CD4-positive, alpha-beta T cell treated with Interleukin-21 for 1 hour (primary cell): ENCODE data around the gene RPL6.
"Not testable (repeated sequence)": the region's sequence is repeated elsewhere in the genome, so short reads cannot be mapped to it uniquely, and the experiment has no call there.

Experiments
- DNase-seq: peaks from one replicate; pipeline ENCODE4 v3.0.0-alpha.2; 2020

Gene RPL6

DNA sequence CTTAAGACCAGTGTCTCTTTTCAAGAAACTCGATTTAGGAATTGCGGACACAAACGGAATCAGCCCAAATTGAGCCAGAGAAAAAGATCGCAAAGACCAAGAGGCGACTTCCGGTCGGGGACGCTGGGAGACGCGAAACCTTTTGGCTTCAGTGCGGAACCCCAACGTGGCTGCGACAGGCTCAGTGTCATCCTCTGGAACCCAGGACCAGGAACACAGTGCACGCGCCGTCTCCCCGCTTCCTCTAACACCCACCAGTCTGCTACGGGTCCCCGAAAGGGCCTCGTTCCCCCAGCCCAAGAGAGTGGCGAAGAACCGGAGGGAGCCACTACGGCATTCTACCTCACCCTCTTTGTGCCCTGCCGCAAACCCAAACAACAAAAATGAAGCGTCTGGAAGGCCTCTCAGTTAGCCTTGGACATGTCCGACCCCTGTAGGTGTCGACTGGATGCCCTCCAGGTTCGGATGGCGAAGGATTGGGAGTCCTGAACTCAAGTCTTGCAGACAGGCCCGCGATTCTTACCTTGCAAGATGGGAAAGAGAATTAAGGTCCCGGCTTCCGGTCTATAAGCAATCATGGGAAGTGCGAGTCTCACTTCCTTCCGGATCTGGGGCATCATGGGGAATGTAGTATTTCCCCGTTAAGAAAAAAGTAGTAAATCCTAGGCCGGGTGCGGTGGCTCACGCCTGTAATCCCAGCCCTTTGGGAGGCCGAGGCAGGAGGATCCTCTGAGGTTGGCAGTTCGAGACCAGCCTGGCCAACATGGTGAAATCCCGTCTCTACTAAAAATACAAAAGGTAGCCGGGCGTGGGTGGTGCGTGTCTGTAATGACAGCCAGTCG, at the start of gene RPL6:
RPL6 (minus strand) TSS at position 542 of the 842 bp plus-strand sequence. CDS start 949 bp downstream, outside the sequence.
- DNase-seq = peak; percentile 90

DNA sequence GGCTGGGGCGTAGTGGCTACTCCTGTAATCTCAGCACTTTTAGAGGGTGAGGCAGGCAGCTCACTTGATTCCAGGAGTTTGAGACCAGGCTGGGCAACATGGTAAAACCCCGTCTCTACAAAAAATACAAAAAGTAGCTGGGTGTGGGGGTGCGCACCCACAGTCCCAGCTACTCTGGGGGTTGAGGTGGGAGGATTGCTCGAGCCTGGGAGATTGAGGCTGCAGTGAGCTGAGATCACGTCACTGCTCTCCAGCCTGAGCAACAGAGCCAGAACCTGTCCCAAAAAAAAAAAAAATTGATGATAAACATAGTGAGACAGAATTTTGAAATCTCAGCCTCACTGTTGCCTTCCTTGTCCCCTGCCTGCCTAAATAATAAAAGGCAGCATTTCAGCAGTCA, 49.3 kb upstream of the RPL6 start:
- no peak for DNase-seq

DNA sequence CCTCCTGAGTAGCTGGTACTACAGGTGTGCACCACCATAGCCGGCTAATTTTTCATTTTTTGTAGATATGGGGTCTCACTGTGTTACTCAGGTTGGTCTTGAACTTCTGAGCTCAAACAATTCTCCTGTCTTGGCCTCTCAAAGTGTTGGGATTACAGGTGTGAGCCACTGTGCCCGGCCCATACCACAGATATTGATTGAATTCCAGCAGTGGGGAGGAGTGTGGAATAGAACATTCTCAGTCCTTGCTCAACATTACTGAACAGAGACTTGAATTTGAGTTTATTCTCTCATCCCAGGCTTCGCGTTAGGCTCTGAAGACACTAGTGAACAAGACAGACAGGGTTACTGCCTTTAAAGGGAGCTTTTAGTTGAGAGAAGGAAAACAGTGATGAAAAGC, 48.9 kb upstream of the RPL6 start:
- DNase-seq = no peak

DNA sequence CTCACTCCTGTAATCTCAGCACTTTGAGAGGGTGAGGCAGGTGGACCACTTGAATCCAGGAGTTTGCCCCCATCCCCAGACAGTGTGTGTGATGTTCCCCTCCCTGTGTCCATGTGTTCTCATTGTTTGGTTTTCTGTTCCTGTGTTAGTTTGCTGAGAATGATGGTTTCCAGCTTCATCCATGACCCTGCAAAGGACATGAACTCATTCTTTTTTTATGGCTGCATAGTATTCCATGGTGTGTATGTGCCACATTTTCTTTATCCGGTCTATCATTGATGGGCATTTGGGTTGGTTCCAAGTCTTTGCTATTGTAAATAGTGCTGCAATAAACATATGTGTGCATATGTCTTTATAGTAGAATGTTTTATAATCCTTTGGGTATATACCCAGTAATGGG, 47.7 kb upstream of the RPL6 start:
- not testable (repeated sequence) for DNase-seq

DNA sequence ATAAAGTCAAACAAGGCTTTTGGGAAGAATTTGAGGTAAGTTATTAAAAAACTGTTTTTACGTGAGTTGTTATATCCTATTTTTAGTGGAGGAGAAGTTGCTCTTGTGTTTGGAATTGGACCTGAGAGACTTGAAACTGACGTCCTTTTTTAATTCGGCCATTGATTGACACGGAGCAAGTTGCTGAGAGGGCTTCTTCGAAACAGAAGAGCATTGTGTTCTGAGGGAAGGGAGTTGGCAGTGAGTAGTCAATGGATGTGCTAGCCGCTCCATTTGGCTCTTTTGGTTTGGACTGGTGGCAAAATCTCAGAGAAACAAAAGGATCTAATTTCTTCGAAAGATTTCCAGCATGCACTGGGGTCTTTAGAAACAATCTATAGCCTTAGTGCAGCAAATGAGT, 46.6 kb upstream of the RPL6 start:
- DNase-seq = no peak

DNA sequence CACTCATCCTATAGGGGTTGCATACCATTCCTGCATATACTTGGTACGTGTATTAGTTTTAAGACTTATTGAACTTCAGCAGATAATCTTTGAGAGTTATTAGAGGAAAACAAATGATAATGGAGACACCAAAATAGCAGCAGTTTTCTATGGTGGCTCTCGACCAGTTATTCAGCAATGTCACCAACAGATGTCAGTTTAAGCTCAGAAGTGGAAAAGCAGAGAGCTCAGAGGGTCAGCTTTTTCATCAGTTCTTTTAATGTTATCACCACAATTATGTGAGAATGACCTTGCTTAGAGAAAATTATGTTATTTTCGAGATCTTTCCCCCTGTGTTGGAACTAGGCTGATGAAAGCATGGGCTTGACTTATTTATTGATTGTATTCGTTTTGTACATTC, 41.3 kb upstream of the RPL6 start:
- no peak for DNase-seq

DNA sequence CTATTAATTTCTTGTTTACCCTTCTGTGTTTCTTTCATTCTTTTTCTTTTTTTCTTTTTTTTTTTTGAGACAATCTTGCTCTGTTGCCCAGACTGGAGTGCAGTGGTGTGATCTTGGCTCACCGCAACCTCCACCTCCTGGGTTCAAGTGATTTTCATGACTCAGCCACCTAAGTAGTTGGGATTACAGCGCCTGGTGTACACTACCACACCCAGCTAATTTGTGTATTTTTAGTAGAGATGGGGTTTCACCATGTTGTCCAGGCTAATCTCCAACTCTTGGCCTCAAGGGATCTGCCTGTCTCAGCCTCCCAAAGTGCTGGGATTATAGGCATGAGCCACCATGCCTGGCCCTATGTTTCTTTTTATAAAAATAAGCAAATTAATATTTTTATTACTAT, 38.8 kb upstream of the RPL6 start:
- not testable (repeated sequence) for DNase-seq

DNA sequence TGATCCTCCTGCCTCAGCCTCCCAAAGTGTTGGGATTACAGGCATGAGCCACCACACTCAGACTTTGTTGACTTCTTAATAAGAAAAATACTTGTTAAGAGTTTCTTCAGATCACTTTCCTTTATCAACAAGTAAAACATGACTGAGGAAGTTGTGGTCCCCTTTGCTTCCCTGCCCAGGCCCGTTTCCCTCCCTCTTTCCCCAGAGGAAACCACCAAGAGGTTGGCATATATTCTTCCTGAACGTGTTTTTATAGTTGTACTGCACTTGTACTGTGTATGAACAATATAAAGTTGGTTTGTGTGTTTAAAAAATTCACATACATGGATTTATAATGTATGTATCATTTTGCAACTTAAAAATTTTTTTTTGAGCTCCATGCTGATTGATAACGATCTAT, 37.7 kb upstream of the RPL6 start:
- DNase-seq = no peak

DNA sequence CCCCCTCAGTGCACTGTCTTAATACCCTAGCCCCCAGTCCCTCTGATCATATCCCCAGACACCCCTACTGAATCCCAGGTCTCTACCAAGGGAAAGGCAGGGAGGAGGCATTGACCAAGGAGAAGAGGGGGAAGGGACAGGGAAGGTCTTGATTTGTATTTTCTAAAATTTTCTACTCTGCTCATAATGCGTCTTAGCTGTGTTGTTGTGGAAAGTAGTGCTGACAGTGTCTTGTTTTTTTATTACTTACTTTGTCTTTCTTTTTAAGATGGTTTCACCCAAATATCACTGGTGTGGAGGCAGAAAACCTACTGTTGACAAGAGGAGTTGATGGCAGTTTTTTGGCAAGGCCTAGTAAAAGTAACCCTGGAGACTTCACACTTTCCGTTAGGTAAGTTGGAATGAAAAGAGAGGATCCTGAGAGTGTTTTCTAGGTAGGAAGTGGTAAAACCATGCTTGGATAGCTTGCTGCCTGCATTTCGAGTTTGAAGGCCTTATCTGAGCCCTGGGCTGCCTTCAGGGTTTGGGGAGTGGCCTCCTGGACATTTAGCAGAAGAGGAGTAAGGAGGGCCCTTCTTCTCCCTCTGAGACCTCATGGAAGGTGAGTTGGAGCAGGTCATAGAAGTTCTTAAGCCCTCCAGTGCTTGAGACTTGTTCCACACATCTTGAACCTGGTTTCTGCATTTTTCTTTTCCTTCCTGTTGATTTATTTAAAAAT, 36.8 kb upstream of the RPL6 start:
- no peak for DNase-seq

DNA sequence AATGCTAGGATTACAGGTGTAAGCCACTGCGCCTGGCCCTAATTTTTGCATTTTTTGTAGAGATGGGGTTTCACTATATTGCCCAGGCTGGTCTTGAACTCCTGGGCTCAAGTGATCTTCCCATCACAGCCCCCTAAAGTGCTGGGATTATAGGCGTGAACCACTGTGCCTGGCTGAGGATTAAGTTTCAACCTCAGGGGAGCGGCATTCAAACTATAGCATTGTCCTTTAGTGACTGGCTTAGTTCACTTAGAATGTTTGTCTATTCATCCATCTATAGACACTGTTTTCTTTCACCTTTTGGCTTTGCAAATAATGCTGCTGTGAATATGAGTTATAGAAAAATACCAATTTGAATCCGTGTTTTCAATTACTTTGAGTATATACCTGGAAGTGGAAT, 34.5 kb upstream of the RPL6 start:
- DNase-seq = no peak

DNA sequence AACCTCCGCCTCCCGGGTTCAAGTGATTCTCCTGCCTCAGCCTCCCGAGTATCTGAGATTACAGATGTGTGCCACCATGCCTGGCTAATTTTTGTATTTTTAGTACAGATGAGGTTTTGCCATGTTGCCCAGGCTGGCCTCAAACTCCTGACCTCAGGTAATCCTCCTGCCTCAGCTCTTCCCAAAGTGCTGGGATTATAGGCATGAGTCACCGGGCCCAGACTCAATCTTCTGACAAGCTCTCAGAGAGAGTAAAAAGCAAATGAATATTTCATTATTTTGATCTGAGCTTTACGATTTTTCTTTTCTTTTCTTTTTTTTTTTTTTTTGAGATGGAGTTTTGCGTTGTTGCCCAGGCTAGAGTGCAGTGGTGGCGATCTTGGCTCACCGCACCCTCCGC, 31.2 kb upstream of the RPL6 start:
- DNase-seq = not testable (repeated sequence)

DNA sequence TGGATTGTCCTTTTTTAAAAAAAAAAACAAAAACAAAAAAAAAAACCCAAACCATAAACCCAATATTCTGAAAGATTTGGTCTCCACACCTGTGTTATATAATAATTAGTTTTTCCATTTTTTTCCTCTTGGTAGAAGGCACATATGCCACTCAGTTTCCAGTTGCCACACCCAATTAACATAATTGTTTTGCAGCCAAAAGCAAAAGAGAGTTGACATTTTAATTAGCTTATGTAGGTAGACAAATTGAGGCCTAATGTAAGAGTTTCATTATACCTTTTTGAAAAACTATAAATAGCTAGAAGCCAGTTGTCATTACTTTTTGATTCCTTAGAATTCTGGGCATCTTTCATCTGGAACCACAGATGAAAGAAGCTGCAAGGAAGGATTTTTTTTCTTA, 30.4 kb upstream of the RPL6 start:
- DNase-seq = no peak

DNA sequence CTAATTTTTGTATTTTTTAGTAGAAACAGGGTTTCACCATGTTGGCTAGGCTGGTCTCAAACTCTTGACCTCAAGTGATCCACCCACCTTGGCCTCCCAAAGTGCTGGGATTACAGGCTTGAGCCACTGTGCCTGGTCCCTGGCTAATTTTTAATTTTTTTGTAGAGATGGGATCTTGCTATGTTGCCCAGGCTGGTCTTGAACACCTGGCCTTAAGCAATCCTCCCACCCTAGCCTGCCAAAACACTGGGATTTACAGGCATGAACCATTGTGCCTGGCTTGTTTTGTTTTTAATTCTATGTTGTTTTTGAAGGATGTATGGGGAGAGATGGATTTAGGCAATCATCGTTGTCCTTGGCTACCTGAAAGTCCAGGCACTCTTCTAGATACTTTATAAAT, 29.2 kb upstream of the RPL6 start:
- not testable (repeated sequence) for DNase-seq

DNA sequence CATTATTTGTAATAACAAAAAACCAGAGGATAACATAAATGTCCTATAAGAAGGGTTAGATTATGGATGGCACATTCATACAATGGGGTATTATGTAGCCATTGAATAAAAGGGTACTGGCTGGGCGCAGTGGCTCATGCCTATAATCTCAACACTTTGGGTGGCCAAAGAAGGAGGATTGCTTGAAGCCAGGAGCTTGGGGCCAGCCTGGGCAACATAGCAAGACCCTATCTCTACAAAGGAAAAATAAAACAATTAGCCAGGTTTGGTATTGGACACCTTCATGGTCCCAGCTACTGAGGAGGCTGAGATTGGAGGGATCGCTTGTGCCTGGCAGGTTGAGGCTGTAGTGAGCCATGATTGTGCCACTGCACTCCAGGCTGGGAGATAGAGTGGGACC, 24.1 kb upstream of the RPL6 start:
- DNase-seq = no peak

DNA sequence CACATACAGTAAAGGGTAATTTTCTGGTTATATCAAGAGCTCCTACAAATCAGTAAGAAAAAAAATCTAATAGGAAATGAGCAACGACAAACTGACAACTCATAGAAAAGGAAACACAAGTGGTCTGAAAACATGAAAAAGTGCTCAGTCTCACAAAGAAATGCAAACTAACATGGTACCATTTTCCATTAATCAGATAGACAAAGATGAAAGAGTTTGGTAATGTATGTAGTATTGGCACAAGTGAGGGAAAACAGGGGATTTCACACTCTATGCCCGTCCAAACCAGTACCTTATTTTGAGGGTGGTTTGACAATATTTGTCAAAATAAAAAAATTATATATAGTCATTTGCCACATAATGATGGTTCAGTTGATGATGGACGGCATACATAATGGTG, 22.6 kb upstream of the RPL6 start:
- no peak for DNase-seq

DNA sequence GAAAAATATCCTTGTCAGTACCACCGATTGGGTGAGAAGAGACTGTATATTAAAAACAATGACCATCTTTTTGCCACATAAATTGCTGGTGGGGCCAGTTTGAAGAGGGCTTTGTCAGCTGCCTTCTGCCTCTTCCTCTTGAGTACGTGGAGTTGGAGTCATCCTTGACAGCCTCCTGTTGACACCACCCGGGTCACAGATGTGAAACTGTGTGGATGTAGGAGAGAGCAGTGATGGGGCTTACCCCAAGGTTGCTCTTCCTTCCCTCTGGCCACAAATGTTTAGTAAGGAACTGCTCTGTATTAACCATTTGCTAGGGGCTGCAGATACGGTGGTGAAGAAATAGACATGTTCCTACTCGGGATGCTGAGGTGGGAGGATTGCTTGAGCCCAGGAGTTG, 21.5 kb upstream of the RPL6 start:
- no peak for DNase-seq

DNA sequence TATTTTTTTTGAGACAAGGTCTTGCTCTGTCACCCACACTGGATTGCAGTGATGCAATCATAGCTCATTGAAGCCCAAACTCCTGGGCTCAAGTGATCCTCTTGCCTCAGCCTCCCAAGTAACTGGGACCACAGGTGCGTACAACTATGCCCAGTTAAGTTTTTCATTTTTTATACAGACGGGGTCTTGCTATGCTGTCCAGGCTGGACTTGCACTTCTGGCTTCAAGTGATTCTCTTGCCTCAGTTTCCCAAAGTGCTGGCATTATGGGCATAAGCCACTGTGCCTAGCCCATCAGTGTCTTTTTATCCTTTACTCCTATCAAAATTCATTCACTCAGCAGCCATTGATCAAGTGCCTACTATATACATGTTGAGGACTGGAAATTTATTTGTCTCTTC, 18.4 kb upstream of the RPL6 start:
- DNase-seq = no peak

DNA sequence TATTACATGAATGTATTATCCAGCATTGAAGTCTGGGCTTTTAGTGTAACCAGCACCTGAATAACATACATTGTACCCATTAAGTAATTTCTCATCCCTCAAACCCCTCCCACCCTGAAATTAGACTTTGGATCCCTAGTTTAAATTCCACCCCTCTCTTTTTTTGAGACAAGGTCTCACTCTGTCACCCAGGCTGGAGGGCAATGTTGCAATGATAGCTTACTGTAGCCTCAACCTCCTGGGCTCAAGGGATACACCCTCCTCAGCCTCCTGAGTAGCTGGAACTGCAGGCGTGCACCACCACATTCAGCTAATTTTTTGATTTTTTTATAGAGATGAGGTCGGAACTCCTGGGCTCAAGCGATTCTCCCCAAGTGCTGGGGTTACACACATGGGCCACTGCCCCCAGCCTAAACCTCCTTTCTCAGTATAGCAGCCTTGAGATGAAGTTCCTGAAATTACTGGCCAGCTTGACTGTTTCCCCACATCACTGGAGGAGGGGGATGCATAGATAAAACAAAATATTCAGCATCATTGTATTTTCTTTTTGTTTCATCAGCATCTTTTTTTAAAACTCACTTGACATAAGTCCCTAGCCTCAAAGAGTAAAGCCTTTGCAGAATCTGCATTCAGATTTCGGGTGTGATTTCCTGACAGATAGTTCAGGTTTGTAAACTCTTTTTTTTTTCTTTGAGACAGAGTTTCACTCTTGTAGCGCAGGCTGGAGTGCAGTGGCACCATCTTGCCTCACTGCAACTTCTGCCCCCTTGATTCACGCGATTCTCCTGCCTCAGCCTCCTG, 16.4 kb upstream of the RPL6 start:
- no peak for DNase-seq

DNA sequence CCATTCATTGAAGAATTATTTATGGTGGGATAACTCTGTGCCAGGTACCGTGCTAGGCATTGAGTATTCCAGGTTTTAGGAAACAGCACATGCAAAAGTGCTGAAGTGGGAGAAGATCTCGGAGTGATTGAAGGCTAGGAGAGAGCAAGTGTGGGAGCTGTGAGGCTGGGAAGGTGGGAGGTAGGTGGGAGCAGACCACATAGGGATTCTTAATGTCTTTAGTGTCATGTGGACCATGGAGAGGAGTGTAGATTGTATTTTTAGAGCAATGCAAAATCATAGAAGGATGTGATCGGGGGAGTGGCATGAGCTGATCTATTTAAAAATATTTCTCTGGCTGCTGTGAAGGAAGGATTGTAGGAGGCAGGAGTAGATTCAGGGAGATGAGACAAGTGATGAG, 14.7 kb upstream of the RPL6 start:
- DNase-seq = no peak

DNA sequence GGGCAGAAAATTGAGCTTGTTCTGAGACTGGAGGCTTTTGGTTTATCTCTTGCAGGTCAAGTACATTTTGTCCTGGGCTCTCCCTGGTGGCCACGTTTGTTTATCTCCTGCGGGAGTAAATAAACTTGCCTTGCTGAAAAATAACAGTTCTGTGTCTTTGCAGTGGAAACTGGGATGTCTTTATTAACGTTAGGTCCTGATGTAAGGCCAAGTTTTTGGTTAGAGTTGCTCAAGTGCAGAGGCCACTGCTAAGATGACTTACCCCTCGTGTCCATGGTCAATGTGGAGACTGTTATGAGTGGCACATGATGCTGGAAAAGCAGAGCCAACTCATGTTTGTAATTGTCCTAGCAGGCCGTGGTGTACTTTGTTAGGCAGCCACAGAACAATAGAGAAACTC, 13.1 kb upstream of the RPL6 start:
- DNase-seq = no peak

DNA sequence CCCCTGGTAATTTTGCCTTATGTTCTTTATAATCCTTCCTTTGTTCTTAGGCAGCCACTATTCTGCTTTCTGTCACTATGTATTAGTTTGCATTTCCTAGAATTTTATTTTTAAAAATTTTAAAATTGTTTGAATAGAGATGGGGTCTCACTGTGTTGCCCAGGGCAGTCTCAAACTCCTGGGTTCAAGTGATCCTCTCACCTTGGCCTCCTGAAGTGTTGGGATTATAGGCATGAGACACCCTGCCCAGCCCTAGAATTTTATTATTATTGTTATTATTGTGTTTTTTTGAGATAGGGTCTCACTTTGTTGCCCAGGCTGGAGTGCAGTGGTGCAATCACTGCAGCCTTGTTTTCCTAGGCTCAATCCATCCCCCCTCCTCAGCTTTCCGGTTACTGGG, 12.0 kb upstream of the RPL6 start:
- DNase-seq = no peak

DNA sequence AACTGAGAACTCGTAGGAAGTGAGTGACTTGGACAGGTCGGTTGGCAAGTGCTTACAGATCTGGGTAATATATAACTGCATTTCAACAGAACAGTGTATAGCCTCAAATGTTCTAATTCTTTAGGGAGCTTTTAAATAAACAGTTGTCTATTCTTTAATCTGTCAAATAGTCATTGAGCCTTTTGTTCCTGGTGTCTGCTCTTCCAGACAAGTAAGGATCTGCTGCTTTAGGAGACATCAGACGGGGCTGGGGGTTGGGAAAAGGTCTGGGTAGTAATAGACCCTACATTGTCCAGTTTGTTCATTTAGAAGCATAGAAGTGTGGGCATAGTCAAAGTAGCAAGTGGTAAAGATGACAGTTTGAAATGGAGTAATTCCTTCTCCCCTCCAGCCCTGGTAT, 11.3 kb upstream of the RPL6 start:
- DNase-seq = no peak

DNA sequence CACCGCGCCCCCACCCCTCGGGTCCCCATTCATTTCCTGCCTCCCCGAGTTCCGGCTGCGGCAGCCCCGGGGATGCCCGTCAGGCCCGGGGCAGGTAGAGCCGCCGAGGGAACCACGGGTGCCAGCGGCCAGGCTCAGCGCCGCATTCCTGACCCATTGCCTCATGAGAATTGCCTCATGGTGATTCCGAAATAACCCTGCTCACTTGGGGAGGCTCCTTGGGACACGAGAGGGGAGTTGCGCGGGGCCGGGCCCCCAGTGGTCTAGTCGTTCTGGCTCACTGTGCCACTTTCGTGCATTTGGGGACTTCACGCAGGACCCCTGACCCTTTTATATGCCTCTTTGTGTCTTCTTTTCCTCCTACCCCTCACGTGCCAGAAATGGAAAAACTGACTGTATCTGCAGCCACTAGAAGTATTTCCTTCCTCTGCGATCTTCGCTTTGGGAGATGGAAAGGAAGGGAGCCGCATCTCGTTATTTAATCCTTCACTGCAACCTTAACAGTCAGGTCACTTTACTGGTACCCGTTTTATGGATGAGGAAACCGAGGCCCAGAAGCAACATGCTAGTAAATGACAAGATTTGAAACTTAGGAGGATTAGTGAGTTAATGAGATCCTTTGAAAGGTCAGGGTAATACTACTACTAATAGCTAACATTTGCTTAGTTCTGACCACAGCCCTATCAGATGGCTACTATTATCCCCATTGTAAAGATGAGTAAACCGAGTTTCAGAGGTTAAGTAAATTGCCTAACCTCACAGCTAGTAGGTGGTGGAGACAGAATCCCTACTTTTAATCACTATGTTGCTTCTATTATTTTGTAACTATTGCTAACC, 10.1 kb upstream of the RPL6 start:
- DNase-seq = no peak
